Epithelial cell of esophagus (primary cell): ENCODE data around the gene DCST2.
A peak's percentile ranks its signal among the peaks of the same experiment; 100 is the strongest.

ENCODE experiments used
- DNase-seq: peaks from one replicate; pipeline ENCODE4 v3.0.0; 2010; ENCODE audit warnings: low read depth
- H3K4me3 ChIP-seq: 2 replicates; pipeline ENCODE4 v1.5.1; 2011; ENCODE audit warnings: mild to moderate bottlenecking, low read length, control low read depth
- TF ChIP-seq, protein P1 (sequence below): IDR thresholded peaks from 2 replicates; pipeline ENCODE4 v1.5.1; 2011; ENCODE audit warnings: low read depth, mild to moderate bottlenecking, low read length, control low read depth, inconsistent platforms; ENCODE audit not compliant: insufficient read depth; ENCODE audit errors: missing control alignments

DCST2 gene

DNA sequence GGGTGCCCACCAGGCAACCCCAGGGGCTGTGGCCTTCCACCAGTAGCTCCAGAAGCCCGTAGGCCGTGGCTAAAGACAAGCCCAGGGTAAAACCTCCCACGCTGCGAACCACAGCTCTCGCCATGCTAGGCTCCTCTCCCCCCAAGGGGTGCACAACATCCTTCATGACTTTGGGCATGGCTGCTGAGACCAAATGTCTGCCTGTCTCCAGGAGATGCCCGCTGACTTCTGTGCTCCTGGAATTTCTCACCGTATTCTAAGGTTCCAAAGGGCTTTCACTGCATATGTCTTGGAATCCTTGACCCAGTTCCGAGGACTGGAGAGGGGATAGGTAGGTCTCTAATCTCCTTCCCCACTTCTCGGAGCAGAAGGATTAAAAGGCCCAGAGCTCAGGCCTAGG, at the start of gene DCST2, which contains the start of gene DCST1:
TSS of gene DCST2 (minus strand) at position 258 of the 400 bp plus-strand sequence. CDS start at position 178, 80 bp downstream.
TSS of gene DCST1 (plus strand) at position 301 of the 400 bp plus-strand sequence. CDS start 213 bp downstream, outside the sequence.
- no peak within 1 kb of the TSS for H3K4me3 ChIP-seq
- DNase-seq, result no peak
- TF ChIP-seq, protein P1, sequence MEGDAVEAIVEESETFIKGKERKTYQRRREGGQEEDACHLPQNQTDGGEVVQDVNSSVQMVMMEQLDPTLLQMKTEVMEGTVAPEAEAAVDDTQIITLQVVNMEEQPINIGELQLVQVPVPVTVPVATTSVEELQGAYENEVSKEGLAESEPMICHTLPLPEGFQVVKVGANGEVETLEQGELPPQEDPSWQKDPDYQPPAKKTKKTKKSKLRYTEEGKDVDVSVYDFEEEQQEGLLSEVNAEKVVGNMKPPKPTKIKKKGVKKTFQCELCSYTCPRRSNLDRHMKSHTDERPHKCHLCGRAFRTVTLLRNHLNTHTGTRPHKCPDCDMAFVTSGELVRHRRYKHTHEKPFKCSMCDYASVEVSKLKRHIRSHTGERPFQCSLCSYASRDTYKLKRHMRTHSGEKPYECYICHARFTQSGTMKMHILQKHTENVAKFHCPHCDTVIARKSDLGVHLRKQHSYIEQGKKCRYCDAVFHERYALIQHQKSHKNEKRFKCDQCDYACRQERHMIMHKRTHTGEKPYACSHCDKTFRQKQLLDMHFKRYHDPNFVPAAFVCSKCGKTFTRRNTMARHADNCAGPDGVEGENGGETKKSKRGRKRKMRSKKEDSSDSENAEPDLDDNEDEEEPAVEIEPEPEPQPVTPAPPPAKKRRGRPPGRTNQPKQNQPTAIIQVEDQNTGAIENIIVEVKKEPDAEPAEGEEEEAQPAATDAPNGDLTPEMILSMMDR, result no peak

DNA sequence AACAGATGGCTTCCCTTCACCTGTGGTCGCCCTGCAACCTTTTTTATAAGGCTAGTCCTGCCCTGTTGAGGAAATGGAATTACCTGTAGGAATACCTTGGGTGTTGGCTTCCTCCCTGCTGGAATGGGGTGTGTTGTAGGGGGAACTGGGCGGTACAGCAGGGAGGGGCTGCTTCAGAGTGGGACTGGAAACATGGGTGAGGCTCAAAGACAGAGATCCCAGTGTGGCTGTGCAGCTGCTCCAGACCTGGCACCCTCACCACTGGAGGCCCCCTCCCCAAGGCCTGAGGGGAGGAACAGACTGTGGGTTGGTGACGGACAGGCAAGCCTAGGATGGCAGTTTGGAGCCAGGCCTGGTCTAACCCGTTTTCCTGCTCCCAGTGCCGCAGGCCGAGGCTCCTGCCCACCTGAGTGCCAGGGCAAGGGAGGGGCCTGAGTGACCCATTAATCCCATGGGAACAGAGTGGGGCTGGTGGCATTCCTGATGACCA, 49.5 kb upstream of the DCST2 start:
- TF ChIP-seq, protein P1, result no peak
- DNase-seq, result peak; percentile 58
- H3K4me3 ChIP-seq, result peak overlapping the region; percentile 21

- peak overlapping the region; percentile 21 for H3K4me3 ChIP-seq
- peak; percentile 30 for DNase-seq
- TF ChIP-seq, protein P1, result no peak
Observed at GRCh38 chr1:155082301-155083051, 48.9 kb upstream of the DCST2 start.

GRCh38 chr1:155081472-155082300, 48.1 kb upstream of the DCST2 start:
- TF ChIP-seq, protein P1, result no peak
- peak overlapping the region; percentile 61 for H3K4me3 ChIP-seq
- DNase-seq, result peak; percentile 10

DNA sequence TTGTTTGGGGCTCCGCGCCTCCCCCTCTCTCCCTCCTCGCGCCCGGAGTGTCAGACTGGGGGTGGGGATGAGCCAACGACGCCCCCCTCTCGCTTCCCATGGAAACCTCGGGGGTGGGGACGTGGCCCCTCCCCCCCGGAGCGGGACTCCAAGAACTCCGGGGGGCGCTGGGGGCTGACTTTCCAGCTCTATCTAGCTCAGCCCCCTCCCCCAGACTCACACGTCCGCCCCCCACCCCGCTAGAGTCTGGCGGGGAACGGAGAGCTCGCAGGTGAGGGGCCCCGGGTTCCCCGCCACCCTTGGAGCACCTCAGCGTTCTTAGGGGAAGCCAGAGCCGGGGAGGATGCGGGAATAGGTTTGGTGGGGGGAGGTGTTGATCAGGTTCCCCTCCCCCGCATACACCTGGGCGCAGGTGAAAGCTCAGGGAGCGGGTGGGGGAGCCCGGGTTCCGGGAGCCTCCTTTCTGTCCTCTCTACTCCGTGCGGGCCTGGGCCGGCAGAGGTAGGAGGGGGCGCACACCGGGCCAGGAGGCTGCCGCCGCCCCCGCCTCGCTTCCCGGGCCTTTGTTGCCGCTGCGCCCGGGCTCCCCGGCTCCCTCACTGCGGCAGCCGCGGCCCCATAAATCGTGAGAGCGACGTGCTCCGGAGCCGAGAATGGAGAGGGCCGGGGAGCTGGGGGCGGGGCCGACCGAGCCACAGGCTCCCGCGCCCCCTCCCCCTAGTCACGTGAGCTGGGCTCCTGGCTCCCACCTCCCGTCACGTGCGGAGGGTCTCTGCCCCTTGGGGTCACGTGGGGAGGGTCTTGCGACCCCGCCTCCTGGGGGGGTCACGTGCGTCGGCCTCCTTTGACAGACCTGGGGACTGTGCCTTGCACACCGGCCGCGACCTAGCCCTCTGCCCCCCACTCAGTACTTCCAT, 47.0 kb upstream of the DCST2 start:
- DNase-seq, result peak; percentile 17
- H3K4me3 ChIP-seq, result peak overlapping the region; percentile 61
- TF ChIP-seq, protein P1, result no peak
